ENCODE measurements around the gene CLEC18A.
"Not testable (repeated sequence)": the region's sequence is repeated elsewhere in the genome, so short reads cannot be mapped to it uniquely, and the experiment has no call there.

CLEC18A gene

GRCh38 chr16:69930117-69930776 lies 20.9 kb upstream of the CLEC18A start:
- peak; percentile 64 to 74 (median 69) for DNase-seq

GRCh38 chr16:69931631-69932030 lies 19.5 kb upstream of the CLEC18A start:
- no peak for DNase-seq

DNA sequence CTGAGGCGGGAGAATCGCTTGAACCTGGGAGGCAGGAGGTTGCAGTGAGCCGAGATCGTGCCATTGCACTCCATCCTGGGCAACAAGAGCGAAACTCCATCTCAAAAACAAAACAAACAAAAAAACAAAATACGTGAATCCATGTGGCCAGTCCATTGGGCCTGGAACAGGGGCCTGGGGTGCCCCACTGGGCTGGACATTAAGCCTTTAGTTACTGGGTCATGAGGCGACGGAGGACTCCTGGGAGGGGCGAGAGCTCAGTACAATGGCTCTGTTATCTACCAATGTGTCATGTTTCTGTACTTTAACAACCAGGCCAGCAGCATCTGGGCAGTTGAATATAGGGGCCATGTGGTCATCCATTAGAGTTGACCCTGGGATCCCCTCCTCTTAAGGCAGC lies 18.9 kb upstream of the CLEC18A start:
- DNase-seq: no peak

GRCh38 chr16:69932691-69933392 lies 18.3 kb upstream of the CLEC18A start:
- DNase-seq: no peak

DNA sequence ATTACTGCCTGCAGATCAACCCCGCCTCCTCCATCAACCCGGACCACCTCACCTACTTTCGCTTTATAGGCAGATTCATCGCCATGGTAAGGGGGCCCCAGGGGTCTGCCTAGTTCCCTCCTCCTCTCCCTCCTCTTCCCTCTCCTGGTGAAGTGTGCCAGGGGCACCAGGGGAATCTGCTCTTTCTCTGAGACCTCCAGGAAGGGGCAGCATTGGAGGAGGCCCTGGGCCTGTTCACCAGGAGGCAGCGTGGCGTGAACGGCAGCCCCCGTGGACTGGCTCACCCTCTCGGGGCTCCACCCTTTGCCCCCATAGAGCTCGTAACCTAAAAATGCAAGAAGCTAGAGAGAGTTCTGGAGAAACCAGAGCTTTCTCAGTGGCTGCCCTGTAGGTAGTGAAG lies 17.1 kb upstream of the CLEC18A start:
- no peak for DNase-seq

- no peak for DNase-seq
These were observed 16.4 kb upstream of the CLEC18A start for GRCh38 chr16:69934751-69935150.

DNA sequence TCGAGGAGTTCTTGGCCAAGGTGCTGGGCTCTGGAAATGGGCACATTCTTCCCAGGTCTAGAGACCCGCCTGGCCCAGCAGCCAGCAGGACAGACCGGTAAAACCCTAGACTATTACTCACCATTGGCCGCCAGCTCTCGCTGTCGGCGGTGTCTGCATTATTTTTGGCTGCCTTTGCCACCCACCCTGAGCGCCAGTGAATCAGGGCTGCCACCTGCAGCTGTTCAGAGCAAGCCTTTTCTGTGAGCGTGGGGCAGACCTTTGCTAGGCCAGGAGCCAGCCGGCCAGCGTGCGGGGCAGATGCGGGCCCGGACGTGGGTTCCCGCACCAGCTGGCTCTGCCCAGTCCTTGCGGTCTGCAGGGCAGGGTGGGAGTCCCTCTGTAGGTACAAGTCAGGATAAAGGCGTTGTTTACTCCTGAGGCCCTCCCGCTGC lies 15.8 kb upstream of the CLEC18A start:
- DNase-seq: no peak

- DNase-seq: no peak
These were observed 15.4 kb upstream of the CLEC18A start for GRCh38 chr16:69935740-69936139.

DNA sequence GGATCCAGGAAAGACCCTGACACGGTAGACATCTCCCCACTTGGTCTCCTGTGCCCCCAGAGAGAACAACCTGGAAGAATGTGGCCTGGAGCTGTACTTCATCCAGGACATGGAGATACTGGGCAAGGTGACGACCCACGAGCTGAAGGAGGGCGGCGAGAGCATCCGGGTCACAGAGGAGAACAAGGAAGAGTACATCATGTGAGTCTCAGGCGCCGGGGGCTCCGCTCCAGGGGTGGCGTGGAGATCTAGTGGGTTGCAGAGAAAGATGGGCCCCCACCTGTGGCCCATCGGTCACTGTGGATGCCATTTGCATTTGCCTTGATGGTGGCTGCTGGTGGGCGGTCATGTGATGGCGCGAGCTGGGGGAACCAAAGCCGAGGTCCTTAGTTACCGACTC lies 14.9 kb upstream of the CLEC18A start:
- DNase-seq: no peak

DNA sequence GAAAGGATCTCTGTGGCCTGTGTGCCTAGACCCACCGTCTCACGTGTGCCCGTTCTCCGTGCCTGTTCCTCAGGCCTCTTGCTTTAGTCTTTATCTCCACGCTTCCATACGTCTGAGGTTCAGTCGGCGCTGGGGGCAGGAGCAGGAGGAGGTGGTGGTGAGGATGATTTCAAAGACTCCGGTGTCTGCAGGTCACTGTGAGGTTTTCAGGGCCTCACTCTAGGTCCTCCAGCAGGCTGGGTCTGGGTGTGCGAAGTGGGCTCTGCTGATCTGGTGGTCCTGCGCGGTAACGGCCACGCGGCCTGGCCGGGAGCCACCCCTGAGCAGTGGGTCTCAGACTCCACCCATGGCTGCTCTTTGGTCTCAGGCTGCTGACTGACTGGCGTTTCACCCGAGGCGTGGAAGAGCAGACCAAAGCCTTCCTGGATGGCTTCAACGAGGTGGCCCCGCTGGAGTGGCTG lies 14.4 kb upstream of the CLEC18A start:
- DNase-seq: no peak

GRCh38 chr16:69937465-69937951 lies 13.6 kb upstream of the CLEC18A start:
- no peak for DNase-seq

DNA sequence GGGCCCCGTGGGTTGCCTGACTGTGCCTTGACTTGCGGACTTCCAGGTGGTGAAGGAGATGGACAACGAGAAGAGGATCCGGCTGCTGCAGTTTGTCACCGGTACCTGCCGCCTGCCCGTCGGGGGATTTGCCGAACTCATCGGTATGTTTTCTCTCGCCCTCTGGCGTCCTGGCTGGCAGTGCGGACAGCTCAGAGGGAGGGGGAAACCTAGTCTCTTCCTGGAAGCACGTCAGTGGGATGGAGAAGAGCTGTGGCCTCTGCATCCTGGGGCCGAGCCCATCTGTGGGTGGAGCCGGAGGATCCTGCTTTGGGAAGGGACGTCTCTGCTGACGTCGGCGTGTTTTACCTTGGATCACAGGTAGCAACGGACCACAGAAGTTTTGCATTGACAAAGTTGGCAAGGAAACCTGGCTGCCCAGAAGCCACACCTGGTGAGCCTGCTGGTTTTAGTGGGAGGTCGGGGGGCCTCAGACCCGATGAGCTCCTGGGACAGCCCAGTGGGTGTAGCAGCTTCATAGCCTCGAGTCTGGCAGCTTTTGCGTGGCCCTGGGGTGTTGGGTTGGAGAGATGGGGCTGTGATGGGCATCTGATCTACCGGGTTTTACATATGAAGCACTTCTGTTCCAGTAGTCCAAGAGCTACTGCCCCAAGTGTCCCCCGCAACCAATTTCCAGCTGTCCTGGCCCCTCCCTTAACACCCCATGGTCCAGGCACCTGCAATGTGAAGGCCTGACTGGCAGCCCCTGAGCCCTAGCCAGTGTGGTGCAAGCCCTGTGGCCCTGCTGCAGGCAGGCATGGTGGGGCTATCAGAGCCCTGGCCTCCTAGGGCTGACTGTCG lies 11.9 kb upstream of the CLEC18A start:
- DNase-seq: no peak

DNA sequence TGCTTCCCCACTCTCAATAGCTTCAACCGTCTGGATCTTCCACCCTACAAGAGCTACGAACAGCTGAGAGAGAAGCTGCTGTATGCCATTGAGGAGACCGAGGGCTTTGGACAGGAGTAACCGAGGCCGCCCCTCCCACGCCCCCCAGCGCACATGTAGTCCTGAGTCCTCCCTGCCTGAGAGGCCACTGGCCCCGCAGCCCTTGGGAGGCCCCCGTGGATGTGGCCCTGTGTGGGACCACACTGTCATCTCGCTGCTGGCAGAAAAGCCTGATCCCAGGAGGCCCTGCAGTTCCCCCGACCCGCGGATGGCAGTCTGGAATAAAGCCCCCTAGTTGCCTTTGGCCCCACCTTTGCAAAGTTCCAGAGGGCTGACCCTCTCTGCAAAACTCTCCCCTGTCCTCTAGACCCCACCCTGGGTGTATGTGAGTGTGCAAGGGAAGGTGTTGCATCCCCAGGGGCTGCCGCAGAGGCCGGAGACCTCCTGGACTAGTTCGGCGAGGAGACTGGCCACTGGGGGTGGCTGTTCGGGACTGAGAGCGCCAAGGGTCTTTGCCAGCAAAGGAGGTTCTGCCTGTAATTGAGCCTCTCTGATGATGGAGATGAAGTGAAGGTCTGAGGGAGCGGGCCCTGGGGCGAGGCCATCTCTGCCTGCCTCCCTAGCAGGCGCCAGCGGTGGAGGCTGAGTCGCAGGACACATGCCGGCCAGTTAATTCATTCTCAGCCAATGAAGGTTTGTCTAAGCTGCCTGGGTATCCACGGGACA lies 11.1 kb upstream of the CLEC18A start:
- DNase-seq: no peak

DNA sequence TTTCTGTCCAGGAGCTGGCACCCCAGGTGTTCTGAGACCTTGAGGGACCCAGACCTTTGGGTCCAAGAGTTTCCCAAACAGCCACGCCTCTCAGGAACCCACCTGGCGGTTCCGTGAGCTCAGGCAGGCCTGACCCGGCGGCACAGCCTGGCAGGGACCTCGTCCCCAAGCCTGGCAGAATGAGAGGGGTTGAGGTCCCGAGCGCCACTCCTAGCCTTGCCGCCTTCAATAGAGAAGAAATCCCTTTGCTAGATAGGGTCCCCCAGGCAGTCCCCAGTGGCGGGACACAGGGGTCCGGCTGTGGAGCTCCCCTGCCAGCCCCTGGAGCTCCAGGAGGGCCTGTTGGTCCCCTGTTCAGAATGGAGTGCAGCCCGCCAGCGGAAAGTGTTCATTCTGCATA lies 10.5 kb upstream of the CLEC18A start:
- no peak for DNase-seq

DNA sequence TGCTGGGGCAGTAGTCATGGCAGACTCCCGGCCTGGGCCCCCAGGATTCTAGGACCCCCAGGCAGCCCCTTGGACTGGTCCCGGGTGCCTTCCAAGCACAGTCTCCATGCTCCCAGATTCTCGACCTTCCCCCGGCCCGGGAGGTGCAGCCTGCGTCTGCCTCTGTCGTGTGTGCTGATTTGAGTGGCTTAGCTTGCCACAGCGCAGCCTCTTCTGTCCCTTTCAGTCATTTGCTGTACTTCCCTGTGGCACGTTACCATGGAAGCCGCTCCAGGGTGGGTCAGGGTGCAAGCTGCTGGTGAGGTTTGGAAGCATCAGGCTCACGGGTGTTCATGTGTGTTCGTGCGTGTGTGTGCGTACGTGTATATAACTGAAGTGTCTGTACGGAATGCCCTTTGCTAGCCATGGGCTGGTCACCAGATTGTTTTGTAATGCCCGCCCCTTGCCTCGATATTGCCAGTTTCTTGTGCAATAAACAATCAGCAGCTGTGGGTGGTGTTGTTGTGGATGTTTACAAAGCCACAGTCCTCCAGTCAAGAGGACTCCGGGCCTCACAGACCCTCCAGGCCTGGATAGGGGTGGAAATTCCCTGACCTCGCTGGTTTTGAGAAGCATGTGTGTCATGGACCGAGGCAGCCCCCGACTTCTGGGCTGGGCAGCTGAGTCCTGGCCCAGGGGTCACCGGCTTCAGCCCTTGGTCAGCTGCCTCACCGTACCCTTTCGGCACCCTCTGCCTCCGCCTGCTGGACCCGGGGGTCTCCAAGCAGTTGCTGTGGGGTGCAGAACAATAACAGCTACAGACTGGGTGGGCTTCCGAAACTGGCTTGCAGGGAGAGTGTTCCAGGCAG lies 9.7 kb upstream of the CLEC18A start:
- DNase-seq: no peak

- DNase-seq: no peak
These were observed 9.0 kb upstream of the CLEC18A start for GRCh38 chr16:69942099-69942491.

- no peak for DNase-seq
These were observed 8.4 kb upstream of the CLEC18A start for GRCh38 chr16:69942627-69943170.

- DNase-seq: not testable (repeated sequence)
These were observed 7.7 kb upstream of the CLEC18A start for GRCh38 chr16:69943241-69944036.

GRCh38 chr16:69950411-69950810 lies 723 bp upstream of the CLEC18A start:
- DNase-seq: not testable (repeated sequence)

DNA sequence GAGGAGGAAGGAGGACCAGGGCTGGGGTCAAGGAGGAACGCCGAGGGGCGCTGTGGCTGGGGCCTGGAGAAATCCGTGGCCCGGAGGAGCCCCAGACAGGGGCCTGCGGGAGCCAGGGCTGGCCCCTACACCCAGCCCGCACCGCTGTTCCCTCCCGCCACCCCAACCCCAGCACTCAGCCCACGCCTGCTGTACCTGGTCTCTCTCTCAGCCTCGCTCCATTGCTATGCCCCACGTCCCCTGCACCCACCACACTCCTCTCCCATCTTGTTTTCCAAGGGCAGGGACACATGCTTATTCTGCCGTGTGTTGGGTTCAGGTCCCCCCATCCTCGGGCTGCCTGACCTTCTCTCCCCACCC lies 518 bp downstream of the CLEC18A start:
- not testable (repeated sequence) for DNase-seq
